Measurements from ENCODE around the gene CNTNAP2. TPM values are rescaled to one million over a fixed set of nuclear protein-coding genes. Genes with fewer than 3 reads are reported as not detected.

CNTNAP2 gene
- total and polyA plus RNA-seq, 2 of the 13 experiments (the other 11 are each of a cell fraction or from before 2014, with no cell fraction given) = 0.40 to 0.42 TPM

DNA sequence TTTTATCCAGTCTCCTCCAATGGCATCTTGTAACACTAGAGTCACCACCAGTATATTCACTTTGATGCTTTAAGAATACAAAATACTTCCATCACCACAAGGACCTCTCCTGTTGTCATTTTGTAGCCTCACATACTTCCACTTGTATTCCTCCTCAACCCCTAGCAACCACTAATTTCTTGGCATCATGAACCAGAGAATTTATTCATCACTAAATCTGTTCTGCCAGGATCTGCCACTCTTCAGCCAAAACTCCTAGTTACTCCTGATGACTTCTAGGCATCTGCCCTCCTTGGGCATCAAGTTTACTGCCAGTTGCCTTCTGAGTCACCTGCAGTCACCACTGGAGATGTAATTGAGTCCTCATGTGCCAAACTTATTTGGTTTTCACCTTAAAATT is 906.8 kb downstream of the CNTNAP2 start:
- peaks cover 65% of the 10 kb centered on the region for H3K9me3 ChIP-seq (ENCODE audit: low read length)
- in situ Hi-C loops (cut with HindIII; ENCODE audit: extremely low pct_ligation_motif_present, low pct_unique_long_range_greater_than_20kb) = no loop called here
- H3K27me3 ChIP-seq (ENCODE audit: control insufficient read depth in 1 of 2, insufficient read depth in 2 of 2, low read length in 2 of 2) = no peaks in the 10 kb centered on the region
- H3K36me3 ChIP-seq (replicated peaks in 1 of 2; ENCODE audit: control insufficient read depth in 1 of 2, insufficient read depth in 2 of 2, low read length in 2 of 2) = no peaks in the 10 kb centered on the region
- intact Hi-C loops (cut with micrococcal nuclease; ENCODE audit: unreplicated experiment) = no loop called here
- H2AFZ ChIP-seq (ENCODE audit: low read length) = no peak overlapping the region
- H3K4me2 ChIP-seq (ENCODE audit: low read depth, low read length) = no peak overlapping the region
- ATAC-seq (no peak), FAIRE-seq (no peak), DNase-seq (ENCODE audit: low spot score) (no peak)
- no peaks in the 10 kb centered on the region for H3K4me1 ChIP-seq (ENCODE audit: insufficient read depth, low read length)
- H3K79me2 ChIP-seq (ENCODE audit: insufficient read depth, low read length) = no peaks in the 10 kb centered on the region
- CTCF ChIA-PET (ENCODE audit: low intra/inter-chr PET ratio, low total read pairs) = no interaction called here
- POLR2A ChIA-PET = no interaction called here
- H3K27ac ChIP-seq (ENCODE audit: extremely low read length, insufficient read depth, low read length) = no peak overlapping the region
- no peaks in the 10 kb centered on the region for H4K20me1 ChIP-seq (ENCODE audit: insufficient read depth, low read length)
- no peak overlapping the region for H3K9ac ChIP-seq (ENCODE audit: insufficient read depth, low read depth, low read length)
- no peak overlapping the region for H3K4me3 ChIP-seq (replicated peaks in 1 of 3; ENCODE audit: insufficient read depth in 1 of 3, low read depth in 2 of 3, low read length in 3 of 3)
- BruUV-seq (replicated peaks) = no TSS peak
- TF ChIP-seq, protein P1, sequence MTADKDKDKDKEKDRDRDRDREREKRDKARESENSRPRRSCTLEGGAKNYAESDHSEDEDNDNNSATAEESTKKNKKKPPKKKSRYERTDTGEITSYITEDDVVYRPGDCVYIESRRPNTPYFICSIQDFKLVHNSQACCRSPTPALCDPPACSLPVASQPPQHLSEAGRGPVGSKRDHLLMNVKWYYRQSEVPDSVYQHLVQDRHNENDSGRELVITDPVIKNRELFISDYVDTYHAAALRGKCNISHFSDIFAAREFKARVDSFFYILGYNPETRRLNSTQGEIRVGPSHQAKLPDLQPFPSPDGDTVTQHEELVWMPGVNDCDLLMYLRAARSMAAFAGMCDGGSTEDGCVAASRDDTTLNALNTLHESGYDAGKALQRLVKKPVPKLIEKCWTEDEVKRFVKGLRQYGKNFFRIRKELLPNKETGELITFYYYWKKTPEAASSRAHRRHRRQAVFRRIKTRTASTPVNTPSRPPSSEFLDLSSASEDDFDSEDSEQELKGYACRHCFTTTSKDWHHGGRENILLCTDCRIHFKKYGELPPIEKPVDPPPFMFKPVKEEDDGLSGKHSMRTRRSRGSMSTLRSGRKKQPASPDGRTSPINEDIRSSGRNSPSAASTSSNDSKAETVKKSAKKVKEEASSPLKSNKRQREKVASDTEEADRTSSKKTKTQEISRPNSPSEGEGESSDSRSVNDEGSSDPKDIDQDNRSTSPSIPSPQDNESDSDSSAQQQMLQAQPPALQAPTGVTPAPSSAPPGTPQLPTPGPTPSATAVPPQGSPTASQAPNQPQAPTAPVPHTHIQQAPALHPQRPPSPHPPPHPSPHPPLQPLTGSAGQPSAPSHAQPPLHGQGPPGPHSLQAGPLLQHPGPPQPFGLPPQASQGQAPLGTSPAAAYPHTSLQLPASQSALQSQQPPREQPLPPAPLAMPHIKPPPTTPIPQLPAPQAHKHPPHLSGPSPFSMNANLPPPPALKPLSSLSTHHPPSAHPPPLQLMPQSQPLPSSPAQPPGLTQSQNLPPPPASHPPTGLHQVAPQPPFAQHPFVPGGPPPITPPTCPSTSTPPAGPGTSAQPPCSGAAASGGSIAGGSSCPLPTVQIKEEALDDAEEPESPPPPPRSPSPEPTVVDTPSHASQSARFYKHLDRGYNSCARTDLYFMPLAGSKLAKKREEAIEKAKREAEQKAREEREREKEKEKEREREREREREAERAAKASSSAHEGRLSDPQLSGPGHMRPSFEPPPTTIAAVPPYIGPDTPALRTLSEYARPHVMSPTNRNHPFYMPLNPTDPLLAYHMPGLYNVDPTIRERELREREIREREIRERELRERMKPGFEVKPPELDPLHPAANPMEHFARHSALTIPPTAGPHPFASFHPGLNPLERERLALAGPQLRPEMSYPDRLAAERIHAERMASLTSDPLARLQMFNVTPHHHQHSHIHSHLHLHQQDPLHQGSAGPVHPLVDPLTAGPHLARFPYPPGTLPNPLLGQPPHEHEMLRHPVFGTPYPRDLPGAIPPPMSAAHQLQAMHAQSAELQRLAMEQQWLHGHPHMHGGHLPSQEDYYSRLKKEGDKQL (CRISPR knock-in tag; IDR thresholded peaks at IDR 0.05; ENCODE audit: low read depth) = no peak
- no peak for TF ChIP-seq MYC (CRISPR knock-in tag; IDR thresholded peaks at IDR 0.05; ENCODE audit: borderline replicate concordance)
- TF ChIP-seq ZNF30 (CRISPR knock-in tag; IDR thresholded peaks at IDR 0.05) = no peak
- TF ChIP-seq, protein P2, sequence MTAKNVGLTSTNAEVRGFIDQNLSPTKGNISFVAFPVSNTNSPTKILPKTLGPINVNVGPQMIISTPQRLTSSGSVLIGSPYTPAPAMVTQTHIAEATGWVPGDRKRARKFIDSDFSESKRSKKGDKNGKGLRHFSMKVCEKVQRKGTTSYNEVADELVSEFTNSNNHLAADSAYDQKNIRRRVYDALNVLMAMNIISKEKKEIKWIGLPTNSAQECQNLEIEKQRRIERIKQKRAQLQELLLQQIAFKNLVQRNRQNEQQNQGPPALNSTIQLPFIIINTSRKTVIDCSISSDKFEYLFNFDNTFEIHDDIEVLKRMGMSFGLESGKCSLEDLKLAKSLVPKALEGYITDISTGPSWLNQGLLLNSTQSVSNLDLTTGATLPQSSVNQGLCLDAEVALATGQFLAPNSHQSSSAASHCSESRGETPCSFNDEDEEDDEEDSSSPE (CRISPR knock-in tag; IDR thresholded peaks at IDR 0.05) = no peak
- TF ChIP-seq ZNF563 (CRISPR knock-in tag; IDR thresholded peaks at IDR 0.05) = no peak
- TF ChIP-seq, protein P3, sequence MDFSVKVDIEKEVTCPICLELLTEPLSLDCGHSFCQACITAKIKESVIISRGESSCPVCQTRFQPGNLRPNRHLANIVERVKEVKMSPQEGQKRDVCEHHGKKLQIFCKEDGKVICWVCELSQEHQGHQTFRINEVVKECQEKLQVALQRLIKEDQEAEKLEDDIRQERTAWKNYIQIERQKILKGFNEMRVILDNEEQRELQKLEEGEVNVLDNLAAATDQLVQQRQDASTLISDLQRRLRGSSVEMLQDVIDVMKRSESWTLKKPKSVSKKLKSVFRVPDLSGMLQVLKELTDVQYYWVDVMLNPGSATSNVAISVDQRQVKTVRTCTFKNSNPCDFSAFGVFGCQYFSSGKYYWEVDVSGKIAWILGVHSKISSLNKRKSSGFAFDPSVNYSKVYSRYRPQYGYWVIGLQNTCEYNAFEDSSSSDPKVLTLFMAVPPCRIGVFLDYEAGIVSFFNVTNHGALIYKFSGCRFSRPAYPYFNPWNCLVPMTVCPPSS (IDR thresholded peaks at IDR 0.05) = no peak
- no peak for TF ChIP-seq ZBTB7A (CRISPR knock-in tag; IDR thresholded peaks at IDR 0.05)
- TF ChIP-seq, protein P4, sequence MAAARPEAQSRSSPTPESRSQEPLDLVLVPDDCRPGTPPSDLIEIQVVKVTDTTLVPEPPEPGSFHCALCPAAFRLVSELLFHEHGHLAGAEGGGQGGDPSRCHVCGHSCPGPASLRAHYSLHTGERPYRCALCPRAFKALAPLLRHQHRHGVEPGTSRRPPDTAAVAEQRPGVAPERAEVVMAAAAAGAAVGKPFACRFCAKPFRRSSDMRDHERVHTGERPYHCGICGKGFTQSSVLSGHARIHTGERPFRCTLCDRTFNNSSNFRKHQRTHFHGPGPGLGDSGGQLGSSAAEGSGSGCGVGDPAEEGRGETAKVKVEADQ (CRISPR knock-in tag; IDR thresholded peaks at IDR 0.05; ENCODE audit: borderline replicate concordance) = no peak
- TF ChIP-seq MBD4 (IDR thresholded peaks at IDR 0.05; ENCODE audit: borderline replicate concordance, low read length) = no peak
- no peak for TF ChIP-seq CCAR2 (optimal IDR thresholded peaks at IDR 0.05; ENCODE audit: low read depth, low read length)
- no peak for TF ChIP-seq CREB1 (IDR thresholded peaks at IDR 0.05)
- TF ChIP-seq CREB1 (CRISPR knock-in tag; IDR thresholded peaks at IDR 0.05) = no peak
- TF ChIP-seq, protein P5, sequence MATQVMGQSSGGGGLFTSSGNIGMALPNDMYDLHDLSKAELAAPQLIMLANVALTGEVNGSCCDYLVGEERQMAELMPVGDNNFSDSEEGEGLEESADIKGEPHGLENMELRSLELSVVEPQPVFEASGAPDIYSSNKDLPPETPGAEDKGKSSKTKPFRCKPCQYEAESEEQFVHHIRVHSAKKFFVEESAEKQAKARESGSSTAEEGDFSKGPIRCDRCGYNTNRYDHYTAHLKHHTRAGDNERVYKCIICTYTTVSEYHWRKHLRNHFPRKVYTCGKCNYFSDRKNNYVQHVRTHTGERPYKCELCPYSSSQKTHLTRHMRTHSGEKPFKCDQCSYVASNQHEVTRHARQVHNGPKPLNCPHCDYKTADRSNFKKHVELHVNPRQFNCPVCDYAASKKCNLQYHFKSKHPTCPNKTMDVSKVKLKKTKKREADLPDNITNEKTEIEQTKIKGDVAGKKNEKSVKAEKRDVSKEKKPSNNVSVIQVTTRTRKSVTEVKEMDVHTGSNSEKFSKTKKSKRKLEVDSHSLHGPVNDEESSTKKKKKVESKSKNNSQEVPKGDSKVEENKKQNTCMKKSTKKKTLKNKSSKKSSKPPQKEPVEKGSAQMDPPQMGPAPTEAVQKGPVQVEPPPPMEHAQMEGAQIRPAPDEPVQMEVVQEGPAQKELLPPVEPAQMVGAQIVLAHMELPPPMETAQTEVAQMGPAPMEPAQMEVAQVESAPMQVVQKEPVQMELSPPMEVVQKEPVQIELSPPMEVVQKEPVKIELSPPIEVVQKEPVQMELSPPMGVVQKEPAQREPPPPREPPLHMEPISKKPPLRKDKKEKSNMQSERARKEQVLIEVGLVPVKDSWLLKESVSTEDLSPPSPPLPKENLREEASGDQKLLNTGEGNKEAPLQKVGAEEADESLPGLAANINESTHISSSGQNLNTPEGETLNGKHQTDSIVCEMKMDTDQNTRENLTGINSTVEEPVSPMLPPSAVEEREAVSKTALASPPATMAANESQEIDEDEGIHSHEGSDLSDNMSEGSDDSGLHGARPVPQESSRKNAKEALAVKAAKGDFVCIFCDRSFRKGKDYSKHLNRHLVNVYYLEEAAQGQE (IDR thresholded peaks at IDR 0.05; ENCODE audit: borderline replicate concordance in 1 of 2, low read depth in 1 of 2, low read length in 2 of 2) = no peak
